Sigmoid colon (tissue), 3 donors: ENCODE results near the gene ACTL7A.

ENCODE experiments used
- CTCF ChIP-seq, 4 experiments: fragments of 450-650 bp in 3 of 4; fragments of 200-600 bp in 1 of 4; IDR thresholded peaks; one replicate each; pipeline ENCODE4 v1.5.1; 2016 to 2019; ENCODE audit warnings: antibody characterized with exemption in 4 of 4, mild to moderate bottlenecking in 3 of 4, moderate library complexity in 2 of 4
- POLR2A ChIP-seq, 2 donors: fragments of 450-650 bp; IDR thresholded peaks; one replicate each; pipeline ENCODE4 v1.6.1; 2016; ENCODE audit warnings: antibody characterized with exemption in 2 of 2, mild to moderate bottlenecking in 2 of 2, moderate library complexity in 2 of 2

GRCh38 chr9:108910914-108911313 is 48.8 kb downstream of the ACTL7A start:
- TF ChIP-seq CTCF (IDR thresholded peaks at IDR 0.05) (no peak), POLR2A (IDR thresholded peaks at IDR 0.05) (no peak)
